ENCODE measurements around the gene PLCE1.
A peak's percentile ranks its signal among the peaks of the same experiment; 100 is the strongest.
"Not testable (repeated sequence)": the region's sequence is repeated elsewhere in the genome, so short reads cannot be mapped to it uniquely, and the experiment has no call there.

The PLCE1 gene

GRCh38 chr10:93993782-93994437 lies at the start of gene PLCE1:
Gene PLCE1 (plus strand): TSS chr10:93993931. CDS start chr10:94031047, 37,116 bp downstream.
- peak; percentile 34 to 64 for DNase-seq (ENCODE audit: low spot score in 2 of 2)
- in situ Hi-C loops (cut with MboI; ENCODE audit: low sequenced_read_pairs): no loop called here
- Histone ChIP-seq H3K4me3 (peak within 1 kb of the TSS; percentile 50), H3K36me3 (replicated peaks) (no peaks in the 10 kb centered on the region), H3K4me1 (peaks cover 10% of the 10 kb centered on the region), H3K9me3 (no peaks in the 10 kb centered on the region), H3K27me3 (ENCODE audit: low read depth) (no peaks in the 10 kb centered on the region)

GRCh38 chr10:93945819-93946218 lies 47.9 kb upstream of the PLCE1 start:
- in situ Hi-C loops (cut with MboI; ENCODE audit: low sequenced_read_pairs): no loop called here
- no peak overlapping the region for H3K4me3 ChIP-seq

GRCh38 chr10:93947055-93947454 lies 46.7 kb upstream of the PLCE1 start:
- Histone ChIP-seq H3K27me3 (ENCODE audit: low read depth) (no peaks in the 10 kb centered on the region), H3K36me3 (replicated peaks) (no peaks in the 10 kb centered on the region), H3K4me1 (no peaks in the 10 kb centered on the region), H3K9me3 (no peaks in the 10 kb centered on the region), H3K4me3 (no peak overlapping the region)
- in situ Hi-C loops (cut with MboI; ENCODE audit: low sequenced_read_pairs): no loop called here
- DNase-seq (ENCODE audit: low spot score in 2 of 2): no peak

More at GRCh38 chr10:93945819-93946218, 47.9 kb upstream of the PLCE1 start:
- no peak for DNase-seq (ENCODE audit: low spot score in 2 of 2)
- H3K4me1 ChIP-seq: no peaks in the 10 kb centered on the region
- H3K27me3 ChIP-seq (ENCODE audit: low read depth): no peaks in the 10 kb centered on the region
- no peaks in the 10 kb centered on the region for H3K36me3 ChIP-seq (replicated peaks)
- no peaks in the 10 kb centered on the region for H3K9me3 ChIP-seq

DNA sequence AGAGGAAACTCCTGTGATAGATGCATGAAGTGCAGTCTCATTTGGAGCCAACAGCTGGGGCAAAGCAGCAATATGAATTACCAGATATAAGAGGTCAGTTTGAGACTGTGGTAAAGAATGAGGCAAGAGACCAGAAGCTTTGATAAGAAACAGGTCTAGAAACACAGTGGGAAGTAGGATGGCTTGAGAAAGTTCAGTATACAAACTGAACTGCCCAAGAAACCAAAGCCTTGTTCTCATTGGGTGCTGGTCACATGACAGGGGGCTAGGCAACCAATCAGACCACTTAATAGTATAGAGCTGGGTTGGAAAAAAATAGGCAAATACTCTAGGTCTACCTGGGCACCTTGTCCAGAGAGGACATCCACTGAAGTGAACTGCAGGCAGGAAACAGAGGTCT lies 46.2 kb upstream of the PLCE1 start:
- no peak overlapping the region for H3K4me3 ChIP-seq
- H3K4me1 ChIP-seq: no peaks in the 10 kb centered on the region
- no peaks in the 10 kb centered on the region for H3K9me3 ChIP-seq
- H3K36me3 ChIP-seq (replicated peaks): no peaks in the 10 kb centered on the region
- in situ Hi-C loops (cut with MboI; ENCODE audit: low sequenced_read_pairs): no loop called here
- DNase-seq (ENCODE audit: low spot score in 2 of 2): no peak
- H3K27me3 ChIP-seq (ENCODE audit: low read depth): no peaks in the 10 kb centered on the region

DNA sequence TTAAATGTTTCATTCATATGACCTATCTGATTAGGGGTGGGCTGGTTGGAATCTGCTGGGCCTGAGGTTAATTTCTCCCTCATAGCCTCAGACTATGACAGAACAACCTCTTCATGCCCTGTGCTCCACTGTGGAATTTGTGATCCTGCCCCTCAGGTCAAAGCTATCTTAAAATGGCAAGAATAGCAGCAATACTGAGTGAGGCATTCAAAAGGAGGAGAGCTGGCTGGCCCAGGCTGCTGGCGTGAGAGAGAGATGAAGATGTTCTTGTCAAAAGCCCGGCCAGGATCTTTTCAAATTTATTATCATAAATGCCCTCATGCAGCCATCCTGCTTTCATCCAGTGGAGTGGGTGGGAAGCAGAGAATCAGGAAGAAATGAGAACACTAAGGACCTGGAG lies 41.8 kb upstream of the PLCE1 start:
- no peaks in the 10 kb centered on the region for H3K9me3 ChIP-seq
- in situ Hi-C loops (cut with MboI; ENCODE audit: low sequenced_read_pairs): no loop called here
- H3K27me3 ChIP-seq (ENCODE audit: low read depth): no peaks in the 10 kb centered on the region
- no peaks in the 10 kb centered on the region for H3K4me1 ChIP-seq
- H3K4me3 ChIP-seq: no peak overlapping the region
- no peaks in the 10 kb centered on the region for H3K36me3 ChIP-seq (replicated peaks)
- DNase-seq (ENCODE audit: low spot score in 2 of 2): no peak

DNA sequence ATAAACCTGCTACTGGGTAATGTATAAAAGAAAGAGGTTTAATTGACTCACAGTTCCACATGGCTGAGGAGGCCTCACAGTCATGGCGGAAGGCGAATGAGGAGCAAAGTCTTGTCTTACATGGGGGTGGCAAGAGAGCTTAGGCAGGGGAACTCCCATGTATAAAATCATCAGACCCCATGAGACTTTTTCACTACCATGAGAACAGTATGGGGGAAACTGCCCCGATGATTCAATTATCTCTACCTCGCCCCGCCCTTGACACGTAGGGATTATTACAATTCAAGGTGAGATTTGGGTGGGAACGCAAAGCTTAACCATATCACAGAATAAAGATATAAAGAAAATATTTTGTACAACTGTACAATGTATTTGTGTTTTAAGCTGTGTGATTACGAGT lies 39.4 kb upstream of the PLCE1 start:
- in situ Hi-C loops (cut with MboI; ENCODE audit: low sequenced_read_pairs): no loop called here
- H3K27me3 ChIP-seq (ENCODE audit: low read depth): no peaks in the 10 kb centered on the region
- no peaks in the 10 kb centered on the region for H3K9me3 ChIP-seq
- no peak overlapping the region for H3K4me3 ChIP-seq
- DNase-seq (ENCODE audit: low spot score in 2 of 2): no peak
- H3K36me3 ChIP-seq (replicated peaks): no peaks in the 10 kb centered on the region
- H3K4me1 ChIP-seq: no peaks in the 10 kb centered on the region

GRCh38 chr10:93954726-93955363 lies 38.9 kb upstream of the PLCE1 start:
- Histone ChIP-seq H3K36me3 (replicated peaks) (no peaks in the 10 kb centered on the region), H3K27me3 (ENCODE audit: low read depth) (no peaks in the 10 kb centered on the region), H3K4me3 (no peak overlapping the region), H3K4me1 (no peaks in the 10 kb centered on the region), H3K9me3 (no peaks in the 10 kb centered on the region)
- DNase-seq (ENCODE audit: low spot score in 2 of 2): no peak
- in situ Hi-C loops (cut with MboI; ENCODE audit: low sequenced_read_pairs): no loop called here

DNA sequence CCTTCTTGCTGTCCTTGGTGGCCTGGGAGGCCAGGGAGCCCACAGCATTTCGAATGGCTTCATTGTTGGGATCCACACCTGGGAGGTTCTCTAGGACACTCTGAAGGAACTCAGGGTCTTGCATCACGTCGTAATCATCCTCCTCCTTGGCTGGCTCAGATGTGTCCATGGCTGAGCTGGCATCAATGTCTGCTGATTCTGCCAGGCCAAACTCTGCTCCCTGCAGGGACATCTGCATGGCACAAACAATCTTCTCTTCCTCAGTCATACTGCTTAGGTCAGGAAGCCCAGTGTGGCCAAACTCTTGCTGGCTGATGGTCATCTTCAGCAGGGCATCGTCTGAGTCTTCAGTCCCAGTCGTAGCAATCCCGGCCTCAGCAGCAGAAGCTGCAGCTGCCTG lies 34.9 kb upstream of the PLCE1 start:
- no peaks in the 10 kb centered on the region for H3K9me3 ChIP-seq
- in situ Hi-C loops (cut with MboI; ENCODE audit: low sequenced_read_pairs): no loop called here
- H3K27me3 ChIP-seq (ENCODE audit: low read depth): no peaks in the 10 kb centered on the region
- H3K4me1 ChIP-seq: no peaks in the 10 kb centered on the region
- no peaks in the 10 kb centered on the region for H3K36me3 ChIP-seq (replicated peaks)
- no peak overlapping the region for H3K4me3 ChIP-seq
- no peak for DNase-seq (ENCODE audit: low spot score in 2 of 2)

DNA sequence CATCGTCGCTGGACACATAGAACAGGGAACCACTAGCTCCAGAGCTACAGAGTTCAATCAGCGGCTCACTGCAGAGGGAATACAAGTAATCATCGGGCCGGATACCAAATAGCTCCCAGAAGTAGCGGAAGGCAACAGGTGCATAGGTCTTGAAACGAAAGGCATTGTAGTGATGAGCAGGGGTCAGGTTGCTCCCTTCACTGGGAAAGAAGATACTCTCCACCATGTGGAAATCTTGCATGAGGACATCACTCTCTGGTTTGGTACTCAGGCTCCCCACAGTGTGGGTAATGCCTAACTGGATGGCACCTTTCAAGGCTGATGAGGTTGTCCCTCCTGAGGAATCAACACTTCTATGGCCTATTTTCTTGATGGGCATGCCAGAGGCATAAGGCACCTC lies 32.7 kb upstream of the PLCE1 start:
- DNase-seq (ENCODE audit: low spot score in 2 of 2); H3K27me3 ChIP-seq (ENCODE audit: low read depth); H3K4me1 ChIP-seq; H3K9me3 ChIP-seq; H3K4me3 ChIP-seq; in situ Hi-C loops (cut with MboI; ENCODE audit: low sequenced_read_pairs); H3K36me3 ChIP-seq (replicated peaks): not testable (repeated sequence)

GRCh38 chr10:93962973-93963372 lies 30.8 kb upstream of the PLCE1 start:
- in situ Hi-C loops (cut with MboI; ENCODE audit: low sequenced_read_pairs): no loop called here

GRCh38 chr10:93963434-93963833 lies 30.3 kb upstream of the PLCE1 start:
- Histone ChIP-seq H3K36me3 (replicated peaks) (no peaks in the 10 kb centered on the region), H3K4me3 (no peak overlapping the region), H3K9me3 (no peaks in the 10 kb centered on the region), H3K4me1 (no peaks in the 10 kb centered on the region), H3K27me3 (ENCODE audit: low read depth) (no peaks in the 10 kb centered on the region)
- DNase-seq (ENCODE audit: low spot score in 2 of 2): no peak
- in situ Hi-C loops (cut with MboI; ENCODE audit: low sequenced_read_pairs): no loop called here

More at GRCh38 chr10:93962973-93963372, 30.8 kb upstream of the PLCE1 start:
- no peaks in the 10 kb centered on the region for H3K9me3 ChIP-seq
- DNase-seq (ENCODE audit: low spot score in 2 of 2): no peak
- no peak overlapping the region for H3K4me3 ChIP-seq
- no peaks in the 10 kb centered on the region for H3K4me1 ChIP-seq
- H3K36me3 ChIP-seq (replicated peaks): no peaks in the 10 kb centered on the region
- no peaks in the 10 kb centered on the region for H3K27me3 ChIP-seq (ENCODE audit: low read depth)

DNA sequence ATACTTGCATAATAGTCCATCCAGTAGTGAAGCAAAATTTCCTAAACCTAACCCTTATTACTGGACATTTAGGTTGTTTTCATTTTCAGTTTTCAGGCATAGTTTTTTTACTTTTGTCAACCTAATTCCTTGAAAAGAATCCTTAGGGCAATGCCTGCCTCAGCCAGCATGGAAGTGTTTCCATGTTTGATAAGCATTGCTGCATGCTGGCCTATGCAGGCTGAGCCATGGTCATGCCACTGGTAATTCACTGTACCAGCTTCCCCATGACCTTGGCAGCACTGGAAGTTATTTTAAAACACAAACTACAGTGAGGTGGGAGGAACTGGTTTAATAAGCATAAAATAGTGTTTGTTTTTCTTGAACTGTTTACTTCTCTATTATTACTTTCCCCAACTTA lies 27.8 kb upstream of the PLCE1 start:
- Histone ChIP-seq H3K4me3 (no peak overlapping the region), H3K36me3 (replicated peaks) (no peaks in the 10 kb centered on the region), H3K4me1 (no peaks in the 10 kb centered on the region), H3K27me3 (ENCODE audit: low read depth) (no peaks in the 10 kb centered on the region), H3K9me3 (no peaks in the 10 kb centered on the region)
- in situ Hi-C loops (cut with MboI; ENCODE audit: low sequenced_read_pairs): no loop called here
- no peak for DNase-seq (ENCODE audit: low spot score in 2 of 2)

DNA sequence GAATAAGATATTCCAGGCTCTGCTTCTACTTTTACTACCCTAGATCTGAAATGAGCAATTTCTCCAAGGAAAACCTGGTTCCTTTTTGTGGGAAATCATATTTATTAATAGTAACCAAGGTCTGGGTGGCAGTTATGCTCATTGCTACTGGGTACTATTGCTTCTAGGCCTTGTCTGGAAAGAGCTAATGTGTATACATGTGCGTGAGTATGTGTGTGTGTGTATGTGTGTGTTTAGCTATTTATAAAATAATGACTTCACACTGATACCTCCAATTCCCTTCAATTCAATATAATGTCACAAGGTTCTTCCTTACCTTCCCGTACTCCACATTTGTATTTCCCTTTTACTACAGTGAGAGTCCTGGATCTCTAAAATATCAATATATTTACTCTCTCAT lies 26.0 kb upstream of the PLCE1 start:
- Histone ChIP-seq H3K36me3 (replicated peaks) (no peaks in the 10 kb centered on the region), H3K27me3 (ENCODE audit: low read depth) (no peaks in the 10 kb centered on the region), H3K9me3 (no peaks in the 10 kb centered on the region), H3K4me3 (no peak overlapping the region), H3K4me1 (no peaks in the 10 kb centered on the region)
- in situ Hi-C loops (cut with MboI; ENCODE audit: low sequenced_read_pairs): no loop called here
- DNase-seq (ENCODE audit: low spot score in 2 of 2): no peak

DNA sequence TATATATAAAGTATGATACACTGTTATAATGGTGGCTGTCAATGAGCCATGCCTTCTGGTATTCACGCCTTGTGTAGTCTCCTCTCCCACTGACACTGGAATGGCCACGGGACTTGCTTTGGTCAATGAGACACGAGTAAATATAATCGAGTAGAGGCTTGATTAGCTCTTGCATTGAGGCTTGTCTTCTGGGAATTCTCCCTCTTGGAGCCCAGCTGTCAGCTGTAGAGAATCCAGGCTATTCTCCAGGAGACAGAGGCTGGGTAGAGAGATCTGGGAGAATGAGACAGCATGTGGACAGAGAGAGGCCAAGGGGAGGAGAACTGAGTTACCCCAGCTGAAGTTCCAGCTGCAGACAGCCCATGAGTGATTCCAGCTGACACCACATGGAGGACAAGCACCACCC lies 25.2 kb upstream of the PLCE1 start:
- DNase-seq (ENCODE audit: low spot score in 2 of 2): no peak
- Histone ChIP-seq H3K4me1 (no peaks in the 10 kb centered on the region), H3K36me3 (replicated peaks) (no peaks in the 10 kb centered on the region), H3K27me3 (ENCODE audit: low read depth) (no peaks in the 10 kb centered on the region), H3K4me3 (no peak overlapping the region), H3K9me3 (no peaks in the 10 kb centered on the region)
- in situ Hi-C loops (cut with MboI; ENCODE audit: low sequenced_read_pairs): no loop called here

Measured in HAP-1 (cell line).